ENCODE measurements around the gene TRIO.

The TRIO gene

DNA sequence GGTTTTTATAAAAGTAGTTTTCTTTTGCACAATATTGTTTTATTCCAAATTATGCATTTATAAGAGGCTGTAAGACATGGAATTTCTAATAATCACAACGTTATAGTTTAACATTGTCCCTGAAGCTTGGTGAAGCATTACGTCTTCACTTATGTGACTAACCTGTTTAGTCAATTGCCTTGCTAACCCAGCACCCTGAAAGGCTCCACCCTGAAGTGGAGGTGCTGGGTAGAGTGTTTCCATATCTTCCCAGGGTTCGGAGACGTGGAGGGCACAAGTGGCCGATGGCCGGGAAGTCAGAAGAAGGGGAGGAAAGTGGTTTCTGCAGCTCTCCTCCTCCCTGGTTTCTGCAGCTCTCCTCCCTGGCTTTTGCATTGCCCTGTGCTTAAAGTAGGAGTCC is 83.4 kb downstream of the TRIO start:
- DNase-seq (ENCODE audit: low read depth) = no peak

DNA sequence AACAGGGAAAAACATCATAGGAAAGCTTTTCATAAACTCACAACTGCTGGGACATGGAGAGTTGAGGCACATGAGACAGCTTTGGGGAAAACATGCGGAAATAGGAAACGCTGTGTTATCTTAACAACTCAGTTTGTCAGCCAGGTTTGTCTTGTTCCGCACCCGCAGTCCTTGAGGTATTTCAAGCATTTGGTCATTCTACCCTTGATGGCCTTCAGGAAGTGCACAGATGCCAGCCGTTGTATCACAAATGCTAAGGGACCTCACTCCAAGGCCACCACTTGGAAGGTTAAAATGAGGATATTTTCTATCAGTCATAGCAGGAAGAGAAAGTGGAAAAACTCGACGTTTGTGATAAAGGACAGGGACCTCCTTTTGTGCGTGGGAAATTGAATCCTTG is 83.8 kb downstream of the TRIO start:
- DNase-seq (ENCODE audit: low read depth) = no peak

DNA sequence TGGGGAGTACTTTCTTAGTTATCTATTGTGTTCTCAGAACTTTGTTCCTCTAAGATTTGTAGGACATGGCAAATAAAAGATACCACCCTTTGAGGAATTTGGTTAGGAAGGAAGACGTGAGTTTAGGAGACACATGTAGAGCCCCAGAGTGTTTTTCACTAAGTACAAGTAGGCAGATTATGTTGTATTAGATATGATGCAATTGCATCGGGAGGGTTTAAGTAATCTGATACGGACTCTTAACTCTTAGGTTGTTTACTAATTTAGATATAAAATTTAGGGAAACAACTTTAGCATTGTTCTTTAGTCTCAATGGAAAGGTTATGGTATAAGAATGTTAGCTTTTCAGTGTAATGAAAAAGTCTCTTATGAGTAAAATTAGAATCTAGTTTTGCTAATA is 84.4 kb downstream of the TRIO start:
- DNase-seq (ENCODE audit: low read depth) = no peak

DNA sequence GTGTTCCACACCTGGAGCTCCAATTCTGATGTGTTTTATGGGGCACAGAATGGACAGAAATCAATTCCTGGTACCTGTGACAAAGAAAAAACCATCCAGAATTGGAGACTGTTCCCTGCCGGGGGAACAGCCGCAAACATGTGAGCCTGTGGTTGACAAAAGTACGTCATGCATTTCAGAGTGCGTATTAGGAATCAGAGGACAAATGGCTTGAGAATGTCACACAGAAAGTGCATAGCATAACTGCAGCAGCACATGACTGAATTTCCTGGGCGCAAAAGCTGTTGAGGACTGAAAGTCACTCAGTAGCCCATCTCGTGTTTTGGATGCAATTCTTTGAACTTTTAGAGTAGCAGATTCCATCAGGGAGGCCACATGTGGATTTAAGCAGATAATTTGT is 85.1 kb downstream of the TRIO start:
- no peak for DNase-seq (ENCODE audit: low read depth)

DNA sequence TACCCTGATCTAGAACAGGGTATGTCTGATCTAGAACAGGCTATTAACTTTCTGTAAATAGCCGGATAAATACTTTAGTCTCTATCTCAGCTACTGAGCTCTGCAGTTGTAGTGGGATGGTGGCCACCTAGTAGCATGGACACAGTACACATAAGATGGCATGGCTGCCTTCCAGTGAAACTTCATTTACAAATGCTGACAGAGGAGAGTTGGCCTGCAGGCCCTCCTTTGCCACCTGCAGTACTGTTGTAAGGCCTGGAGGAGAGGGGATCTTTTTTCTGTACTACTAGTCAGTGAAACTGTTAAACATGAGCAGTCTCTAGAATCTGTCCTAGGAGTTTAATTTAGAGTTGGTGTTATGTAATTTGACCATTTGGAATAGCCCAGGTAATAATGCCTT is 86.0 kb downstream of the TRIO start:
- DNase-seq (ENCODE audit: low read depth) = no peak

DNA sequence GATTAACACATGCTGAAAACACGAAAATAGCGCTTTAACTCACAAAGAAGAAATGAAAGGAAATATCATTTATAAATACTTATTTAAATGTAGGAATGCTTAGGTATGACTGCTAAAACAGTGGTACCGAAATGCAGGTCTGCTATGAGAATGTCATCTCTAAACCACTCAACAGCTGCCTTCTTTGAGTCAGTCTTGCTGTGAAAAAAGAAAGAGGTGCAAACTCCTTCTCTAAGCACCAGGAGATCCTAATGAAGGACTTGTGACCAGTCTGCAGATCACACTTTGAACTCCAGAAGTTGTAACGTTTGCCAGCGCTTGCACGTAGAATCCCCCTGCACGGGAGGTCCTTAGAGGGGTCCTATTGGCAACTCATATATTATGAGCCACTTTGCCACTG is 86.6 kb downstream of the TRIO start:
- DNase-seq (ENCODE audit: low read depth) = no peak

DNA sequence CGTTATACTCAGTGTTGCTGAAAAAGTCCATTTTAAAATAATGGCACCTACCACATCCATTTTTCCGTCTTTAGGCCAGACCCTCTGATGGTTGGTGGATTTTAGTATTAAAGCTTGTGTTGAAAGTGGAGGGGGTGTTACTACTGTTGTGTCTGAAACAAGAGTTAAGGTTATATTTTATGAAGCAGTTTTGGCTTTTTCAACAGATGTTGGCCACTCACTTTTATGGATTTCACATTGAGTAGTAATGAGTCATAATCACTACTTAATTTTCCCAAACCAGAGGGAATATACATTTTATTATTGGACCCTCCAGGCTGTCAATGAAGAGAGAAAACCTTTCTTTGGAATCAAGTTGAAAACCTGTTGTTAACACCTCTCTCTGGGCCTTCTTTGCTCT is 88.0 kb downstream of the TRIO start:
- DNase-seq (ENCODE audit: low read depth) = no peak

DNA sequence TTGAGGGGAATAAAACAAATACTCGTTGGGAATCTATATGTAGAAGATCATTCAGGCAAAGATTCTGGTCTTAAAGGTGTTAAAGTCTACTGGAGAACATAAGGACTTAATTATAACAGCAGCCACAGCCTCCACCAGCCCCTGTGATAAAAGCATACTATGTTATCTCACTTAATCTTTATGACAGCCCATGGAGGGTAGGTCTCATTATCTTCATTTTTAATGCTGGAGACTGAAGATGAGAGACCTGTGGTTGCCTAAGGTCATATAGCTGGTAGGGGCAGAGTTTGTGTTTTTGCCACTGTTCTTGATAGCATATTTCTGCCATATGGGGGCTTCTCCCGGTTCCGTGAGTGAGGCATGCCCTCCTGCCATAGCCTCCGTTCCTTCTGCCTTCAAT is 88.7 kb downstream of the TRIO start:
- DNase-seq (ENCODE audit: low read depth) = no peak

DNA sequence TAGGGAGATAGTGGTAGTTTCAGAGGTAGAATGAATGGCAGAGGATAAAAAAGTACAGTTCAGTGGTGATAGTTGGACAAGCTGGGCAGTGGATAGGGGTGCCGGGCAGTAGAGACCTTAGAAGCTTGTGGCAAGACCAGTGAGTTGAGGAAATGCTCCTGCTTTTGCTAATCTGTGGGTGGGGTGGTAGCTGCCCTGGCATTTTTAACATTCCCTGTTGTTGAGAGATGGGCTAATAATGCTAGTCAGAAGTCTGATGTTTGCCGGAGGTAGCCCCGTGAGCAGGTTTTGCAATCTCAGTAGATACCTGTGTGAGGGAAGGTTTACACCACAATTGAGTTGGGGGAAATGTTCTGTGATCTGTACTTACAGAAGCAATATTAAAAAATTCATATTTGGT is 91.1 kb downstream of the TRIO start:
- DNase-seq (ENCODE audit: low read depth) = no peak

DNA sequence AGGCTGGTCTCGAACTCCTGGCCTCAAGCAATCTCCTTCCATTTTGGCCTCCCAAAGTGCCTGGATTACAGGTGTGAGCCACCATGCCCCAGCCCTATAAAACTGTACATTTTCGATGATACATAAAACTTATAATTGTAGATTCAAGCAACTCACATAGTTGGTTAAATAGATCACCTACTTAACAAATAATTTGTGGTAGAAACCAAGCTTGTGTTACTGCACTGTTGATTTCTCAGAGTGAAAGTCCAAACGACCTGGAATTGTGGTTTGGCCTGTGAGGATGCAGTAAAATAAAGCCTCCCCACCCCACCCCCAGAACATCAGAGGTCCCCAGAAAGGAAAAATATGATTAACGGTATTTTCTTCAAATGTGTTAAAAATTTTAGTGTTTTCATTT is 92.7 kb downstream of the TRIO start:
- no peak for DNase-seq (ENCODE audit: low read depth)

DNA sequence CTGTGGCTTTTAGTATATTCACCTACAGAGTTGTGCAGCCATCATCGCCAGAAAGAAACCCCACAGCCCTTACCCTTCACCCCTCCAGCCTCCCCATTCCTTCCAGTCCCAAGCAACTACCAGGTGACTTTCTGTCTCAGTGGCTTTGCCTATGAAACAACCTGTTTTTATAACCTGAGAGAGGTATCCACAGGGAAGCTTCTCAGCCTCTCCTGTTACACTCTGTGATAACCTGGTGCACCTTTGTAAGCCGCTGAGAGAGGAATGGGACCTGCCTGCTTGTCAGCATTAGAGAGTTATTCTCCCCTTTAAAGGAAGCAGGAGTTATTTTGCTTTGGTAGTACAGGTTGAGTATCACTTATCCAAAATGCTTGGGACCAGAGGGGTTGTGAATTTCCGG is 93.6 kb downstream of the TRIO start:
- DNase-seq (ENCODE audit: low read depth) = no peak

DNA sequence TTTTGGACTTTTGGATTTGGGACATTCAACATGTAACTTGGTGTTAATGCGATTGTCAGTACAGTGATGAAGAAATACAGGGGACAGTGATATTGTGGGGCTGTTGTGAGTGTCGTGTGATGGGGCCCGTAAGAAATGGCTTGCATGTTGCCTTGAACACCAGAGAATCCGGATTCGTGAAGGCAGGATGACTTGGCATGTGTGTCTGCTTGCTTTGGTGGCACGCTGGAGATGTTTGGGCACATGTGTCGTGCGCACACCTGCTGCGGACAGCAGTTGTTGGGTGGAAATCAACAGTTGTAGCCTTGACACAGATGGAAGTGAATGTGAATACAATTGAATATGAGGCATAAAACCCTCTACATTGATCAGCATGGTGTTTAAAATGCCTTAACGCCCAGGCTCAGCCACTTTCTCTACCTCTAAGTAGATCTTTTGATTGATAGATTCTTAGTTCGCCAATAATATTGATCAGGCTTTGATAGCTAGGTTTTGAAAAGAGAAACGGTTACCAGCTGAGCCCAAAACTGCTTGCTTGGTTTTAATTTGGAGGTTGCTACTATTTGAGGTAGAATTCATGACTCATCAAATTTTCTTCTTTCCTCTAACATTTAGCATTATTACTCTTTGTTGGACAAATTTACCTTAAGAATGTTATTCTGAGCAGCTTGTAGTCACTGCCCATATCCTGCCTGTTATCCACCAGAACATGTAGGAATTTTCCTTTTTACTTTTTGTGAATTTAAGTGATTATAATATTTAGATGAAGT is 94.4 kb downstream of the TRIO start:
- DNase-seq (ENCODE audit: low read depth) = no peak

DNA sequence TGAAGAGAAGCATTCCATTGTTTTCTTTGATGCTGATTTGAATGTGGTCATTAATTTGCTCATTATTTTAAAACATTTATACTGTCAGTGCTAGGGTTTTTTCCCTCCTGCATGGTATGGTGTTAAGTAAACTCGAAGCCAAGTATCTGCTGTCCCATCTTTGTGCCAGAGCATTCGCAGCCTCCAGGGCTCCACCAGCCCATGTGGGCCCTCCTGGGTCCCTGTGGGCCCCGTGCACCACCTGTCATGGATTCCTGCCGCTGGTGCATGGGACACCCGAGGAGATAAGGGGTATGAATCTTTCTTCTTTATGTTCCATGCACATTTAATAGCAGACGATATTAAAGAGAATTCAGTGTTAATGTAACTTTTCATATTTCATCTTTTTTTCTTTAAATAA is 95.1 kb downstream of the TRIO start:
- no peak for DNase-seq (ENCODE audit: low read depth)

DNA sequence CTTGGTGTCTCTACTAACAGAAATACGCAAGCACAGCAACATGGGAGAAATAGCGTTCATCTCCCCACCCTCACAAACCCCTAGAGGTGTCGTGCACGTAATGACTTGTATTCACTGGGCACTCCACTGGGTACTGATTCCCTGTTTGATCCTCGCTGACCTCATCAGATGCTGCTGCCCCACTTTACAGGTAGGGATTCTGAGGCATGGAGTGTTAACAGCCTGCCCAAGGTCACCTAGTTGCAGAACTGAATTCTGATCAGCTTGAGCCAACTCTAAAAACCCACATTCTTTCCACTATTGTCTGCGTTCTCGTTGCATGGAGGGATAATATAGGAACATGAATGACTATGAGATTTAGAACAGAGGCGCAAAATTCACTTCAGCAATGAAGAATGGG is 96.3 kb downstream of the TRIO start:
- DNase-seq (ENCODE audit: low read depth) = no peak

DNA sequence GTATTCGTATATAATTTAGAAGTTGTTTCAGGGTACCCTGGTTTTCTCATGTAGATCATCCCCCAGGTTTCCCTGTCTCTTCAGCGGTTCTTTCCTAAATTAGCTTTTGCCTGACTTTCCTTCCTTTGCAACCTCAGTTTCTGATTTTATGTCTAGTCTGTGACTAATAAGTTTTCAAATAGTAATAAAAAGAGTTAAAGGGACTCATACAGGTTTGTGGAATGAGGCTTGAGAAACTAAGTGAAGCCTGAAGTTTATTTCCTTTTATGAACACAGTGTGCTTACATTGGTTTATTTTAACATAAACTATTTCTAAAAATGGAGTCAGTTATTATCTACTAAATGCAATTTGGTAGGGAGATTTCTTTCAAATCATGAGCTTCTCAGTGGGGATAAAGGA is 96.8 kb downstream of the TRIO start:
- no peak for DNase-seq (ENCODE audit: low read depth)

DNA sequence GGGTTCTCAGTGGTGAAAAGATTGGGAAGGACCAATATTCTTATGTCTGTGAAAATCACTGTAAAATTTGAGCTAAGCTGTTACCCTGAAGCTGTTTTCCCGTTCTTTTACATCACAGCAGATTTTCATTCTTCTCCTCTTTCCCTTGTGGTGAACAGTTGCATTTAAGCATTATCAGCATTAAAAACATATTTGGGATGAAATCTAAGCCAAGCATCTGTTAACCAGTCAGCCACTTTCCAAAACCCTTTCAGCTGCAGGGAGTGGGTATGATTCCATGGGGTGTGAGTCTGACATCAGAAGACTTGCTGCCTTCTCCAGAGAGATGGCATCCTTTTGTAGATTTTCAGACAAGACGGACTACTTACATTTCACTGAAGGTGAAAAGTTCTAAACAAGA is 97.2 kb downstream of the TRIO start:
- no peak for DNase-seq (ENCODE audit: low read depth)

DNA sequence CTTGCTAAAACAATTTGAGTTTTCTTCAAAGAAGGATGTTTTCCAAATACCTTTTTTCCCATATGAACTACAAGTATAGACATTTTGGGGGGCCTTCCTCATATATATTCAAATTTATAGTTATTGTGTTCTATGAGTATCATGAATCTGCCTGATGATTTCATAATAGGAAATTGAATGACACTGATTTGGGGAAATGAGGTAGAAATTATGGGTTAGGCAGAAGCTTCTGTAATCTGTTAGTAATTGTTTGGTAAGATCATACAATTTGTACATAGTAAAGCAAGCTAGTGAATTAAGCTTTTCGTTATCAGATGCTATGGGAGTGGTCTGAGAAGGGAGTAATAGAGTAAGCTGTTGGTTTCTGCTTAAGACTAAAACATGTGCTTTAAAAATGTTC is 98.0 kb downstream of the TRIO start:
- no peak for DNase-seq (ENCODE audit: low read depth)

DNA sequence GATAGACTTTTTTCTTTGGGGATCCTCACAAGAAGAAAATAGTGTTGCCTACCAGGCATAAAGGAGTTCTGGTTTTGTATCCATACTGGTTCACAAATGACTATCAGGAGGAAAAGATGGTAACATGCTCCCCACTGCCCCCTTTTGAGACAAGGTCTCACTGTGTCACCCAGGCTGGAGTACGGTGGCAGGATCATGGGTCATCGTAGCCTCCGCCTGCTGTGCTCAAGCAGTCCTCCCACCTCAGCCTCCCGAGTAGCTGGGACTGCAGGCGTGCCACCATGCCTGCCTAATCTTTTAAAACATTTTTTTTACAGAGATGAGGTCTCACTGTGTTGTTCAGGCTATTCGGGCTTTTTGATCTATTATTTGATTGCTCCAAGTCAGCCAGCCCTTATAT is 99.3 kb downstream of the TRIO start:
- DNase-seq (ENCODE audit: low read depth) = no peak

DNA sequence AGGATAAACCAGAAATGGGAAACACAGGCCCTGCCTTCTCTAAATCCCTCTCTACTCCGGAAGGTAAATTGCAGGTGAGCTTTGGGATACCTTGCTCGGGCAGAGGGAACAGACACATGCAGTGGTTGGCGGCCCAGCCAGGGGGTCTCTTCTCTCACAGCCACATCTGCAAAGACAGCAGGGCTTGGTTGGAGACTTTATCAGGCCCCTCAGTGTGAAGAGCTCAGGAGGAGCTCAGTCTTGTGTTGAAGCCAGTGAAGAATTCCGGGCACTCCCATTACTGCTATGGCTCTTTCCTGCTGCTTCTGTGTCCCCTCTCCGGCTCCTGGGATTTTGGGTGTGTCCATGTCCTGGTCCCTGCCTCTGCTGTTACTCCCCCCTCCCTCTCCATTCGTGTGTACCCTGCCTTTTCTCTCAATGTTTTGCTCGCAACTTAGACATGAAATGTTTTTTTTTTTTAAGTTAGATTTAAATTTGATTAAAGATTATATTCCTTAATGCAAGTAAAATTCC is 99.8 kb downstream of the TRIO start:
- no peak for DNase-seq (ENCODE audit: low read depth)

DNA sequence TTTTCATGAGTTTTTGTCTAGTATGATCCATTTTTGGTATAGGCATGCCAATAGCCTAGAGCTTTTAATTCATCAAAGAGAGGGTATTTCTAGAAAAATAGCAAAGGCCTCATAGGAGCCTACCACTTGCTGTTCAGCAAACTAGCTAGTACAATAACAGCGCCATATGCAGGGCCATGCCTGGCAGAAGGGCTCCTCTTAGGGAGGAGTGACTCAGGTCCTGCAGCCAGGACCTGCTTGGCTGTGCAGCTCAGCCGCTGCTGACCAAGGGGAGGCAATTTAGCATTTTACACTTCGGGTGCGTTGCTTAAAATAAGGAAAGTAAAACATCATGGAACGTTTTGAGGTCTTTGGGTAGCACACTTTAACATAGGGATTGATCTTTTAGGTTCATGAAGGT is 100.6 kb downstream of the TRIO start:
- no peak for DNase-seq (ENCODE audit: low read depth)

DNA sequence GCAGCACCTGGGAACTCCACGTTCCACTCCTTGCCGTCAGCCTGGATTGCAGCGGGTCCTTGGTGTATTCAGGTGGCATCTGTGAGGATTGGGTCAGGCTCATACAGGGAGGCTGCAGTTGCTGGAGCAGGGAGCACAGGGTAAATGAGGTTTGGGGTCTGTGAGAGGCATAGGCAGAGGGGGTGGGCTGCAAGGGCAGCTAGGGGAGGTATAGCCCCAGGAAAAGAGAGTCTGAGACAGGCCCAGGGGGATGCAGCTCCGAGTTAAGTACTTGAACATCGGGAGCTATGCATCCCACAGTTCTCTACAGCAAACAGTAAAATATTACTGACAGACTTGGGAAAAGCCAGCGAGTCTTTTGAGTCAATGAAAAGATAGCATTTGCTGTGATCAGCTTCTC is 101.6 kb downstream of the TRIO start:
- no peak for DNase-seq (ENCODE audit: low read depth)

DNA sequence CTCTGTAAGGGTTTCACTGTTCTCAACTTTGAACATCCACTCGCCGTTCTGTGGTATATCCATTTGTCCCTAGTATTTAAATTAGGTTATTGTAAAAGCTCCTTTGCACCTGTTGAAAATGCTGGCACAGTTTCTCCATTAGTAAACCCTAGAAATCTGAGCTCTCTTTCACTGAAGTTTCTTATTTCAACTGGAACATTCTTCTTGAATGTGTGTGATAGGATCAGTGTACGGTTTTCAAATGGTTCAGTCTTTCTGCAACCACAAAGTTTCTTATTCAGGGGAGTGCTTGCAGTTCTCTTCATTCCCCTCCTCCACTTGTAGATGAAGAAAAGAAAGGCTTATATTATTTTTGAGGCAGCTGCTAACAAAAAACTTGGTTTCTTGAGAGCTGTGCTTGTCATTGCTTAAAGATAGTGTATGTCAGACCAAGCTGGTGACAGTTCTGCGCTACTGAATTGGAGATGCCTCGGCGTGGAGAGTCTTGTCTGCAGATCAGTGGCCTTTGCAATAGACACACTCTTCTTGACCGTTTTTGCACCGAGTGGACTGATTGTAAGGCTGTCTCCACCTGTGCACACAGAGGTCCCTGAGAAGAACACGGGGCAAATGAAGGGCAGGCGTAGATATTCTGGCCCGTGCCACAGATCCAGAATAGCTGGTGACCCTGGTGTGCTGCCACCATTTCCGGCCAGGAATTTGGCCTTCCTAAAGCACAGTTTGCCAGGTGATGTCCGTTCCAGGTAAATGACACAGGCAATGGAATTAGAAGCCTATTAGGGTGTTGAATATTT is 102.2 kb downstream of the TRIO start:
- DNase-seq (ENCODE audit: low read depth) = no peak

DNA sequence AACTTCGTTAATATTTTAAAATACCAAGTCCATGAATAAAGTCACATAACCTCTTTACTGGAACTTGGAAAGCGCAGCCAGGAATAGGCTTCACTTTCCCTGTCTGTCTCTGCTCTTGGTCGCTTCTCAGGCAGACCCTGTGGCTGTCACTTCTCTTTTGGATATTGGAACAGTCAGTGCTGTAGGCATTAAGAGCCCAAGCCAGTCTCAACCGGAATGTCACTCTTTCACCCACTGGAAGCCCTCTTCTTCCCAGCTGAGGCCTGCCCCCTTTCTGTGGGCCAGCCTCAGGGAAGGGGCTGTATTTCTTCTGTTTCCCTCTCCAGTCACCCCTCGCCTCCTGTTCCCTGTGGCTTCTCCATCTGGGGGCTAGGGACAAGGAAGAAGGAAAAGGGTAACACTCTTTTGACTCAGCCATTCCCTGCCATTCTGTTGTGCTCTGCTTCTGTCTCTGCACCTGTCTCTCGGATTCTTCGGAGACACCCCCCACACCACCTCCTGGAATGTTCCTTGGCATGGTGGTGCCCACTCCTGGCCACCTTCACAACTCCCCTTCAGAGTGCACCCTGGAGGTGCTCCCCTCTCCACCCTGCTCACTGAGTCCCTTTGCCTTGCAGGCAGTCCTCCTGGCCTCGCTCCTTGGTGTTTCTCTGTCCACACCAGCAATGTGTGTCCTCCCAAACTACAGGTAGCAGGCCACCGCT is 103.4 kb downstream of the TRIO start:
- no peak for DNase-seq (ENCODE audit: low read depth)

All from stimulated activated CD8-positive, alpha-beta memory T cell treated with anti-CD3 and anti-CD28 coated beads, Interleukin-15, amount 100 ng/mL, for 1 hour (primary cell).